ENCODE measurements around the gene TRAPPC4.
A peak's percentile ranks its signal among the peaks of the same experiment; 100 is the strongest.
"Not testable (repeated sequence)": the region's sequence is repeated elsewhere in the genome, so short reads cannot be mapped to it uniquely, and the experiment has no call there.

The TRAPPC4 gene

GRCh38 chr11:119014209-119014924, 4.2 kb upstream of the TRAPPC4 start:
- TF ChIP-seq, protein P1, sequence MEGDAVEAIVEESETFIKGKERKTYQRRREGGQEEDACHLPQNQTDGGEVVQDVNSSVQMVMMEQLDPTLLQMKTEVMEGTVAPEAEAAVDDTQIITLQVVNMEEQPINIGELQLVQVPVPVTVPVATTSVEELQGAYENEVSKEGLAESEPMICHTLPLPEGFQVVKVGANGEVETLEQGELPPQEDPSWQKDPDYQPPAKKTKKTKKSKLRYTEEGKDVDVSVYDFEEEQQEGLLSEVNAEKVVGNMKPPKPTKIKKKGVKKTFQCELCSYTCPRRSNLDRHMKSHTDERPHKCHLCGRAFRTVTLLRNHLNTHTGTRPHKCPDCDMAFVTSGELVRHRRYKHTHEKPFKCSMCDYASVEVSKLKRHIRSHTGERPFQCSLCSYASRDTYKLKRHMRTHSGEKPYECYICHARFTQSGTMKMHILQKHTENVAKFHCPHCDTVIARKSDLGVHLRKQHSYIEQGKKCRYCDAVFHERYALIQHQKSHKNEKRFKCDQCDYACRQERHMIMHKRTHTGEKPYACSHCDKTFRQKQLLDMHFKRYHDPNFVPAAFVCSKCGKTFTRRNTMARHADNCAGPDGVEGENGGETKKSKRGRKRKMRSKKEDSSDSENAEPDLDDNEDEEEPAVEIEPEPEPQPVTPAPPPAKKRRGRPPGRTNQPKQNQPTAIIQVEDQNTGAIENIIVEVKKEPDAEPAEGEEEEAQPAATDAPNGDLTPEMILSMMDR (IDR thresholded peaks at IDR 0.05; ENCODE audit: control insufficient read depth, extremely low read depth, insufficient read depth), result no peak
- H3K4me3 ChIP-seq (ENCODE audit: low read depth, low read length), result no peak overlapping the region
- no peak for DNase-seq (ENCODE audit: low read depth)

DNA sequence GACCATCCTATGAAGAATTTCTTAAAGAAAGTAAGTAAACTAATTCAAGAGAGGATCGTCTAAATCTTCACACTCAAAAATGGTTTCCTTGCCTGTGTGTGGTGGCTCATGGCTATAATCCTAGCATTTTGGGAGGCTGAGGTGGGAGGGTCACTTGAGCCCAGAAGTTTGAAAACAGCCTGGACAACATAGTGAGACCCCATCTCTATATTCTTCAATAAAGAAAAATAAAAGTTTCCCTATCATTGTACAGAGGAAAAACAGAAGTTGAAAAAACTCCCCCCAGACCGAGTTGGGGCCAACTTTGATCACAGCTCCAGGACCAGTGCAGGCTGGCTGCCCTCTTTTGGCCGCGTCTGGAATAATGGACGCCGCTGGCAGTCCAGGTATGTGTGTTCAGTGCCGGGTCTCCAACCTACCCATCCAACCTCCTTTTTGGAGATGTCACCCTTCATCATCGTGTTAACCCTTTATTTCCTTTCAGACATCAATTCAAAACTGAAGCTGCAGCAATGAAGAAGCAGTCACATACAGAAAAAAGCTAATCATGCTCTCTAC, 3.4 kb upstream of the TRAPPC4 start:
- DNase-seq (ENCODE audit: low read depth), result no peak
- H3K4me3 ChIP-seq (ENCODE audit: low read depth, low read length), result no peak overlapping the region
- TF ChIP-seq, protein P1 (IDR thresholded peaks at IDR 0.05; ENCODE audit: control insufficient read depth, extremely low read depth, insufficient read depth), result peak; percentile 33; the same call in 1 of the 2 replicates

DNA sequence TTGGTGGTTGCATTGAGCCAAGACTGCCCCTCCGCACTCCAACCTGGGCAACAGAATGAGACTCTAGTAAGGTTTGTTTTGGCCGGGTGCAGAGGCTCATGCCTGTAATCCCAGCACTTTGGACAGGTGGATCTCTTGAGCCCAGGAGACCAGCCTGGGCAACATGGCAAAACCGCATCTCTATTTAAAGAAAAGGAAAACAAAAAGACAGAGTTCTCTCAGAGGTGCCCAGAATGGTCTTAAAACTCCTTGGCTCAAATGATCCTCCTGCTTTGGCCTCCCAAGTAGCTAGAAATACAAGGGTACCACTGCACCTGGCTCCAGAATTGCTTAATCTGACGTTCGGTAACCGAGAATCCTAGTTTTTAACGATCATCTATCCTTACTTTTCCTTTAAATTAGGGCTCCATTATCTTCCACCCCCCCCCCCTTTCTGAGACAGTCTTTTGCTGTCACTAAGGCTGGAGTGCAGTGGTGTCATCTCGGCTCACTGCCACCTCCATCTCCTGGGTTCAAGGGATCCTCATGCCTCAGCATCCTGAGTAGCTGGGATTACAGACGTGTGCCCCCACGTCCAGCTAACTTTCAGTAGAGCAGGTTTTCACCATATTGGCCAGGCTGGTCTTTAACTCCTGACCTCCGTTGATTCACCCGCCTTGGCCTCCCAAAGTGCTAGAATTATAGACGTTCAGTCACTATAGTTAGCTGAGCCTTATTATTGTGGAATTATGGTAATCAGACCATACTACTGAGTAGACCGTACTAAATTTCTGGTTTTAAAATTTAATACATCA, 2.2 kb upstream of the TRAPPC4 start:
- DNase-seq (ENCODE audit: low read depth), result no peak
- TF ChIP-seq, protein P1 (IDR thresholded peaks at IDR 0.05; ENCODE audit: control insufficient read depth, extremely low read depth, insufficient read depth), result no peak
- H3K4me3 ChIP-seq (ENCODE audit: low read depth, low read length), result peak overlapping the region; percentile 98

DNA sequence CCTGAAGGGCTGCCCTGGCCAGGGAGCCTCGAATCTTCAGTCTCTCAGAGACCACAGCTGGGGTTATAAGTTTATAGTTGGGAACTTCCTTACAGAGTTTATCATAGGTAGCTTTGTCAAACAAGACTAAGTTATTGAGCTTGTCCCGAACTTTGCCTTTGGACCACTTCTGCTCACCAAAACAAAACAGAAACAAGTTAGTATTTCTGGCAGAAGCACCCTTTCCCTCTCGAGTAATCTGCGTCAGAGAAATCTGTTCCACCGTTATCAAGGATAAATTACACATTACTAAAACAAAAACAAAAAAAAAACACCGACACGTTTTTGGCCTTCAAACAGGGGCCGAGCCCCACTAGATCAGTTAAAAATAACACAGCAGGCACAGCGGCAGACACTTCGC, 1.2 kb upstream of the TRAPPC4 start:
- DNase-seq (ENCODE audit: low read depth), result not testable (repeated sequence)
- H3K4me3 ChIP-seq (ENCODE audit: low read depth, low read length), result peak overlapping the region; percentile 98

GRCh38 chr11:119019996-119020395, 1.4 kb downstream of the TRAPPC4 start:
- peak overlapping the region; percentile 98 for H3K4me3 ChIP-seq (ENCODE audit: low read depth, low read length)
- TF ChIP-seq, protein P1 (IDR thresholded peaks at IDR 0.05; ENCODE audit: control insufficient read depth, extremely low read depth, insufficient read depth), result no peak
- no peak for DNase-seq (ENCODE audit: low read depth)

- no peak overlapping the region for H3K4me3 ChIP-seq (ENCODE audit: low read depth, low read length)
- no peak for DNase-seq (ENCODE audit: low read depth)
- TF ChIP-seq, protein P1 (IDR thresholded peaks at IDR 0.05; ENCODE audit: control insufficient read depth, extremely low read depth, insufficient read depth), result no peak
Observed at GRCh38 chr11:119021631-119022030, 3.1 kb downstream of the TRAPPC4 start.

DNA sequence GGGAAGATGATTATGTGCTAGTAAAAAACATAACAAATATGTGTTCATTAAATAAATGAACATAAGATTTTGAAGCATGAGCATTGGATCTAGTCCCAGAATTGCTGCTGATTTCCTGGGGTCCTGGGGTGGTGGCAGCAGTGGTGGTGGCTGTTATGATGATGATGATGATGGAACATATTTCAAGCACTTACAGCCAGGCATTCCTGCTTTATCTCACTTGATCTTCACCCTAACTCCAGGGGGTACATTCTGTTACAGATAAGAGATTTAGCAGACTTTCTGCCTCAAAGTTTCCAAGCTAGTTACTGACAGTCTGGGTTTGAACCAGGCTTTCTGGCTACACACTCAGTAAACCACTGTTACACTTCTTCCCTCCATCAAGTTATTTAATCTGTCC, 5.2 kb downstream of the TRAPPC4 start:
- DNase-seq (ENCODE audit: low read depth), result no peak
- H3K4me3 ChIP-seq (ENCODE audit: low read depth, low read length), result no peak overlapping the region

More for the DNA sequence above, 5.2 kb downstream of the TRAPPC4 start:
- TF ChIP-seq, protein P1 (IDR thresholded peaks at IDR 0.05; ENCODE audit: control insufficient read depth, extremely low read depth, insufficient read depth), result no peak

All from LNCaP clone FGC (cell line).